Measurements from ENCODE around the gene CCR7.

The CCR7 gene

DNA sequence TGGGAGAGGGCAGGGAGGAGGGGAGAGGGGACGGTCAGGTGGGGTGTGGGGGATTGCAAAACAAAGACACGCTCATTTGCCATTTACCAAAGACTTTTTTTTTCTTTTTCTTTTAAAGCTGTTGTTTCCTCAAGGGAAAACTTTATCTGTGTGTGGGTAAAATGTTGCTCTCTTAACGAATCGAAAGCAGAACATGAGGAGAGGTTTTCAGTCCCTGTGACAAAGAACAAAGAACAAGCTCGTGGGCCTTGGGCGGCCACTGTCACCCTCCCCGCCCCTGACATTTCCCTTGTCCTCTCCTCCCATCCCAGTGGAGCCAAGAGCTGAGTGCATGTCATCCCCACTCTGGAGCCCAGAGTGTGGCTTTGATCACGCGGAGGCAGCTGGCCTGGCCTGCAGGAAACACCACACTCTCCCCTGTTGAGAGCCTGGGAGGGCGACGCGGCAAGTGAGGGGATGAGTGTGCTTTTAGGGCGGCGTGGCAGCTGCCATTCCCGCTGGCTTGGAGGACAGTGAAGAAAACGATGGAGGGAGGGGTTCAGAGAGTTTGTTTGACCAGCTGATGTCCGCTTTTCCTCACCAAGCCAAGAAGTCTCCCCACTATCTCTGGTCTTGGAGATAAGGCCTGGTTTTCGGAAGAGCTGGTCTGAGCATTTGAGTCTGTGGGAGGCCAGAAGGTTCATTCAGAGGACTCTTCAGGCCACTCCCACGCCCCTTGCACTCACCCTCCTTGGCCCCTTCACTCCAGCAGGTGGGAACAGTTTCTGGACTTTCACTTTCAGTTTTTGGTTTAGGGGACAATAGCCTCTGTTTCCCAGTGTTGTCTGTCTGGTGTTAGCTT lies 11.4 kb downstream of the CCR7 start:
- H3K27me3 ChIP-seq (replicated peaks; ENCODE audit: insufficient read depth, low read length) = peaks cover 30% of the 10 kb centered on the region
- no peak overlapping the region for H3K4me2 ChIP-seq (ENCODE audit: low read depth, low read length)
- no peaks in the 10 kb centered on the region for H3F3A ChIP-seq (ENCODE audit: insufficient read depth, low read length)
- H2AFZ ChIP-seq (ENCODE audit: low read length) = no peak overlapping the region
- H3K4me3 ChIP-seq (ENCODE audit: low read length) = no peak overlapping the region
- H3K36me3 ChIP-seq (replicated peaks; ENCODE audit: insufficient read depth, low read length) = no peaks in the 10 kb centered on the region
- no peaks in the 10 kb centered on the region for H3K9me3 ChIP-seq (replicated peaks; ENCODE audit: insufficient read depth, low read length)
- H3K79me2 ChIP-seq (ENCODE audit: low read length) = no peaks in the 10 kb centered on the region
- no peak overlapping the region for H3K27ac ChIP-seq (ENCODE audit: low read length)
- TF ChIP-seq, protein P1, sequence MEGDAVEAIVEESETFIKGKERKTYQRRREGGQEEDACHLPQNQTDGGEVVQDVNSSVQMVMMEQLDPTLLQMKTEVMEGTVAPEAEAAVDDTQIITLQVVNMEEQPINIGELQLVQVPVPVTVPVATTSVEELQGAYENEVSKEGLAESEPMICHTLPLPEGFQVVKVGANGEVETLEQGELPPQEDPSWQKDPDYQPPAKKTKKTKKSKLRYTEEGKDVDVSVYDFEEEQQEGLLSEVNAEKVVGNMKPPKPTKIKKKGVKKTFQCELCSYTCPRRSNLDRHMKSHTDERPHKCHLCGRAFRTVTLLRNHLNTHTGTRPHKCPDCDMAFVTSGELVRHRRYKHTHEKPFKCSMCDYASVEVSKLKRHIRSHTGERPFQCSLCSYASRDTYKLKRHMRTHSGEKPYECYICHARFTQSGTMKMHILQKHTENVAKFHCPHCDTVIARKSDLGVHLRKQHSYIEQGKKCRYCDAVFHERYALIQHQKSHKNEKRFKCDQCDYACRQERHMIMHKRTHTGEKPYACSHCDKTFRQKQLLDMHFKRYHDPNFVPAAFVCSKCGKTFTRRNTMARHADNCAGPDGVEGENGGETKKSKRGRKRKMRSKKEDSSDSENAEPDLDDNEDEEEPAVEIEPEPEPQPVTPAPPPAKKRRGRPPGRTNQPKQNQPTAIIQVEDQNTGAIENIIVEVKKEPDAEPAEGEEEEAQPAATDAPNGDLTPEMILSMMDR (IDR thresholded peaks at IDR 0.05; ENCODE audit: low read length) = no peak
- TF ChIP-seq EZH2 (optimal IDR thresholded peaks at IDR 0.05; ENCODE audit: low read depth, low read length) (no peak), EZH2phosphoT487 (IDR thresholded peaks at IDR 0.05; ENCODE audit: low read length) (no peak)
- H3K9me2 ChIP-seq (replicated peaks; ENCODE audit: insufficient read depth, low read length) = no peaks in the 10 kb centered on the region
- no peak for DNase-seq
- H3K9ac ChIP-seq (ENCODE audit: low read length) = no peak overlapping the region
- no peaks in the 10 kb centered on the region for H4K20me1 ChIP-seq (ENCODE audit: insufficient read depth, low read length)
- H3K4me1 ChIP-seq (ENCODE audit: low read length) = peaks cover 9% of the 10 kb centered on the region; the same call in 1 of the 2 replicates

DNA sequence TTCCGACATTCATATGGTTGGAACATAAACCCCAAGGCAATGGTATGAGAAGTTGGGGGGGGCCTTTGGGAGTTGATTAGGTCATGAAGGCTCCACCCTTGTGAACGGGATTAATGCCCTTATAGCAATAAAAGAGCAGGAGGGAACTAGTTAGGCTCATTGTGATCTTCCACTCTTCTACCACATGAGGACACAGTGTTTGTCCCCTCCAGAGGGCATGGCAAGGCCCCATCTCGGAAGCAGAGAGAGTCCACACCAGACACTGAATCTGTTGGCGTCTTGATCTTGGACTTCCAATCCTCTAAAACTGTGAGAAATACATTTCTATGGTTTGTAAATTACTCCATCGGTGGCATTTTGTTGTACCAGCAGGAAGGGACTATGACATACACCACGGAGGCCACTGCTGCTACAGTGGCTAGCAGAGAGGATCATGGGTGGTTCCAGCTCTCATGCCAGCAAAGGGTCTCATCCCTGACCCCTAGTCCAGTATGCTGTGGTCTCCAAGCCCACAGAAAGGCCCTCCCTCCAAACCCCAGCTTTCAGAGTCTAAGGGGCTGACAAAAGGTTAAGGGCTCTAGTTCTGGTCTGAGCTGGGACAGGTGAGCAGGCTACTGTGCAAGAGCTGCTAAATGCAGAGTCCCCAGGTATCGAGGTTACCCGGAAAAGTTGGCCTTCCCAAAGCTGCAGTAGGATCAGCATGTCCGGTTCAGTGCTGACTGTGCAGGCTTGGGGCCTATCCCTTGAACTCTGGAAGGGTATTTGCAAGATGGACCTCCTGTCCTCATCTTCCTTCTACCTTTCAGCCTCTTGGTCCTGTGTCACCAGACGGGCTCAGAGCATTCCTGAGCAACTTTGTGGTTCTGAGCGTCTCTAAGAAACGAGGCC lies 12.2 kb downstream of the CCR7 start:
- H4K20me1 ChIP-seq (ENCODE audit: insufficient read depth, low read length) = no peaks in the 10 kb centered on the region
- TF ChIP-seq, protein P1 (IDR thresholded peaks at IDR 0.05; ENCODE audit: low read length) = no peak
- no peak for TF ChIP-seq EZH2phosphoT487 (IDR thresholded peaks at IDR 0.05; ENCODE audit: low read length)
- TF ChIP-seq EZH2 (optimal IDR thresholded peaks at IDR 0.05; ENCODE audit: low read depth, low read length) = no peak
- no peak overlapping the region for H3K9ac ChIP-seq (ENCODE audit: low read length)
- H2AFZ ChIP-seq (ENCODE audit: low read length) = no peak overlapping the region
- H3K9me2 ChIP-seq (replicated peaks; ENCODE audit: insufficient read depth, low read length) = no peaks in the 10 kb centered on the region
- no peaks in the 10 kb centered on the region for H3K36me3 ChIP-seq (replicated peaks; ENCODE audit: insufficient read depth, low read length)
- peaks cover 21% of the 10 kb centered on the region for H3K27me3 ChIP-seq (replicated peaks; ENCODE audit: insufficient read depth, low read length)
- no peak overlapping the region for H3K27ac ChIP-seq (ENCODE audit: low read length)
- H3F3A ChIP-seq (ENCODE audit: insufficient read depth, low read length) = no peaks in the 10 kb centered on the region
- no peak overlapping the region for H3K4me2 ChIP-seq (ENCODE audit: low read depth, low read length)
- H3K79me2 ChIP-seq (ENCODE audit: low read length) = no peaks in the 10 kb centered on the region
- H3K4me1 ChIP-seq (ENCODE audit: low read length) = peaks cover 9% of the 10 kb centered on the region; the same call in 1 of the 2 replicates
- DNase-seq = no peak
- H3K9me3 ChIP-seq (replicated peaks; ENCODE audit: insufficient read depth, low read length) = no peaks in the 10 kb centered on the region
- no peak overlapping the region for H3K4me3 ChIP-seq (ENCODE audit: low read length)

DNA sequence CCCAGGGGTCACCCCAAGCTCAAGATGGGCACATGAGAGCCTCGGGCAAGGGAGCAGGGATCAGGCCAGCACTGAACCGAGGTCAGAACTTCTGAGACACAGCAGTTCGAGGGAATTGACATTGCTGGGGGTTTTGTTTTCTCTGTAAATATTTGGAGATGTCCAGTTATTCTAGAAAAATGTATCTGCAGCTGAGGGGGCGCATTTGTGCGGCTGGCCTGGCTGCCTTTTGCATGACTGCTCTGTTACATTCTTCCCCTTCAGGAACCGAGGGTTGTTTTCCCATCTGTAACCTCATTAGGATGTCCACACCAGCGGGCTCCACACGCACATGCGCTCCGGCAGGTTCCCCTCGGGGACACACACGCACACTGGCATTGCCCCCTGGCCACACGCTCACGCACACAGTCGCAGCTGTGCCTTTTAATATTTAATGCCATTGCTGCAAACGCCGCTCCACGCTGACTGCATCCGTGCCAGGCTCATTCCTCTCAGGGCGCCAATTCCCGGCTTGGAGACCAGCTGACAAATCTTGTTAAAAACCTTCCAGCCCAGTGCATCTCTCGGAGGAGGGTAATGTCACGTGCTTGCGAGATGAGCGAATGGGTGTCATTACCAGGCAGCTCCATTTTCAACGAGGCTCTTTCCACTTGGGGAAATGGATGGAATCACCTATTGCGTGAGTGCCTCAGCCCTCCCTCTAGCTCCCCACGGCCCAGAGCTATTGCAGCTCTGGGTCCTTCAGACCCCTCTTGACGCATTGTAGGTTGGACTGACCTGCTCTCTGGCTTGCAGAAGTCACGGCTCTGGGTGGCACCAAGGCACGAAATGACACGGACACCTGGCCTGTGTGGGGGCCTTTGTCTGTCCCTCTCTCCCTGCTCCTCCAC lies 13.1 kb downstream of the CCR7 start:
- Histone ChIP-seq H3K79me2 (ENCODE audit: low read length) (no peaks in the 10 kb centered on the region), H4K20me1 (ENCODE audit: insufficient read depth, low read length) (no peaks in the 10 kb centered on the region), H3K4me1 (ENCODE audit: low read length) (peaks cover 9% of the 10 kb centered on the region; the same call in 1 of the 2 replicates), H3K9ac (ENCODE audit: low read length) (no peak overlapping the region), H3K27me3 (replicated peaks; ENCODE audit: insufficient read depth, low read length) (peaks cover 12% of the 10 kb centered on the region), H2AFZ (ENCODE audit: low read length) (no peak overlapping the region), H3K9me3 (replicated peaks; ENCODE audit: insufficient read depth, low read length) (no peaks in the 10 kb centered on the region), H3K9me2 (replicated peaks; ENCODE audit: insufficient read depth, low read length) (no peaks in the 10 kb centered on the region), H3K4me2 (ENCODE audit: low read depth, low read length) (no peak overlapping the region), H3F3A (ENCODE audit: insufficient read depth, low read length) (no peaks in the 10 kb centered on the region), H3K4me3 (ENCODE audit: low read length) (no peak overlapping the region), H3K27ac (ENCODE audit: low read length) (no peak overlapping the region), H3K36me3 (replicated peaks; ENCODE audit: insufficient read depth, low read length) (no peaks in the 10 kb centered on the region)
- no peak for DNase-seq
- TF ChIP-seq EZH2phosphoT487 (IDR thresholded peaks at IDR 0.05; ENCODE audit: low read length) (no peak), EZH2 (optimal IDR thresholded peaks at IDR 0.05; ENCODE audit: low read depth, low read length) (no peak)
- TF ChIP-seq, protein P1 (IDR thresholded peaks at IDR 0.05; ENCODE audit: low read length) = no peak
